GM12801 (cell line): ENCODE results near the gene EXOC6B.

Experiments used
- CTCF ChIP-seq: IDR thresholded peaks from one replicate; pipeline ENCODE4 v1.5.1; 2011; ENCODE audit warnings: control low read depth; ENCODE audit not compliant: insufficient read length; ENCODE audit errors: extremely low read depth

Gene EXOC6B

GRCh38 chr2:72803151-72803550 is 22.7 kb downstream of the EXOC6B start:
- TF ChIP-seq CTCF = no peak

GRCh38 chr2:72800492-72800891 is 25.3 kb downstream of the EXOC6B start:
- TF ChIP-seq CTCF = no peak

- no peak for TF ChIP-seq CTCF
Observed at GRCh38 chr2:72797740-72798139, 28.1 kb downstream of the EXOC6B start.

GRCh38 chr2:72796766-72797165 is 29.1 kb downstream of the EXOC6B start:
- TF ChIP-seq CTCF = no peak

GRCh38 chr2:72794572-72794971 is 31.3 kb downstream of the EXOC6B start:
- no peak for TF ChIP-seq CTCF

GRCh38 chr2:72793798-72794440 is 31.9 kb downstream of the EXOC6B start:
- TF ChIP-seq CTCF = no peak

GRCh38 chr2:72789241-72789640 is 36.6 kb downstream of the EXOC6B start:
- no peak for TF ChIP-seq CTCF
